OCI-LY1 (cell line): ENCODE measurements around the gene HELZ2.

Experiments
- H2AFZ ChIP-seq: fragments of 200-600 bp; sonication (generic), shearing (Covaris generic); 2 replicates; pipeline ENCODE4 v1.6.0; 2014; ENCODE audit warnings: antibody characterized with exemption, mild to moderate bottlenecking, low read length
- H3F3A ChIP-seq: fragments of 200-600 bp; sonication (generic), shearing (Covaris generic); 2 replicates; pipeline ENCODE4 v1.6.0; 2014; ENCODE audit warnings: mild to moderate bottlenecking, antibody characterized with exemption, low read length, moderate library complexity; ENCODE audit not compliant: insufficient read depth
- H3K27ac ChIP-seq: fragments of 200-600 bp; sonication (generic); 2 replicates; pipeline ENCODE4 v1.5.1; 2014; ENCODE audit warnings: low read length, mixed run types, mild to moderate bottlenecking, low read depth; ENCODE audit not compliant: poor library complexity, severe bottlenecking
- H3K27me3 ChIP-seq: fragments of 200-600 bp; sonication (generic); 2 replicates; pipeline ENCODE4 v1.6.0; 2014; ENCODE audit warnings: antibody characterized with exemption, mild to moderate bottlenecking, low read length, moderate library complexity; ENCODE audit not compliant: insufficient read depth
- H3K36me3 ChIP-seq: fragments of 200-600 bp; sonication (generic); 2 replicates; pipeline ENCODE4 v1.6.1; 2014; ENCODE audit warnings: mild to moderate bottlenecking, antibody characterized with exemption, low read length, moderate library complexity, mixed read lengths; ENCODE audit not compliant: insufficient read depth
- H3K4me1 ChIP-seq: fragments of 200-600 bp; sonication (generic); 2 replicates; pipeline ENCODE4 v1.5.1; 2014; ENCODE audit warnings: mild to moderate bottlenecking, low read length, moderate library complexity; ENCODE audit not compliant: insufficient read depth, severe bottlenecking
- H3K4me2 ChIP-seq: fragments of 200-600 bp; sonication (generic), shearing (Covaris generic); 2 replicates; pipeline ENCODE4 v1.6.1; 2014; ENCODE audit warnings: low read length
- H3K4me3 ChIP-seq: fragments of 200-600 bp; sonication (generic); 2 replicates; pipeline ENCODE4 v1.5.1; 2014; ENCODE audit warnings: low read length, low read depth, mild to moderate bottlenecking, mixed read lengths; ENCODE audit not compliant: poor library complexity, severe bottlenecking
- H3K79me2 ChIP-seq: fragments of 200-600 bp; shearing (Covaris generic); 2 replicates; pipeline ENCODE4 v1.6.1; 2016; ENCODE audit warnings: mixed run types, low read length, mixed read lengths; ENCODE audit not compliant: insufficient read depth
- H3K9ac ChIP-seq: fragments of 200-600 bp; sonication (generic), shearing (Covaris generic); 2 replicates; pipeline ENCODE4 v1.6.1; 2014; ENCODE audit warnings: mild to moderate bottlenecking, low read length, mixed read lengths
- H3K9me2 ChIP-seq: fragments of 200-600 bp; sonication (generic), shearing (Covaris generic); 2 replicates; pipeline ENCODE4 v1.6.1; 2014; ENCODE audit warnings: low read depth, mild to moderate bottlenecking, low read length, mixed read lengths
- H3K9me3 ChIP-seq: fragments of 200-600 bp; shearing (Covaris generic); 2 replicates; pipeline ENCODE4 v1.6.1; 2014; ENCODE audit warnings: low read length, mixed read lengths
- H4K20me1 ChIP-seq: fragments of 200-600 bp; sonication (generic), shearing (Covaris generic); 2 replicates; pipeline ENCODE4 v1.6.0; 2016; ENCODE audit warnings: mild to moderate bottlenecking, low read length; ENCODE audit not compliant: insufficient read depth
- CTCF ChIP-seq: fragments of 200-600 bp; sonication (generic), shearing (Covaris generic); IDR thresholded peaks from 2 replicates; pipeline ENCODE4 v1.5.1; 2017; ENCODE audit warnings: mild to moderate bottlenecking, antibody characterized with exemption, low read length, moderate library complexity, mixed read lengths
- EZH2 ChIP-seq: fragments of 200-600 bp; sonication (generic), shearing (Covaris generic); IDR thresholded peaks from 2 replicates; pipeline ENCODE4 v1.8.0; 2017; ENCODE audit warnings: borderline replicate concordance, mixed run types, mild to moderate bottlenecking, antibody characterized with exemption, low read length, moderate library complexity, mixed read lengths

Gene HELZ2

DNA sequence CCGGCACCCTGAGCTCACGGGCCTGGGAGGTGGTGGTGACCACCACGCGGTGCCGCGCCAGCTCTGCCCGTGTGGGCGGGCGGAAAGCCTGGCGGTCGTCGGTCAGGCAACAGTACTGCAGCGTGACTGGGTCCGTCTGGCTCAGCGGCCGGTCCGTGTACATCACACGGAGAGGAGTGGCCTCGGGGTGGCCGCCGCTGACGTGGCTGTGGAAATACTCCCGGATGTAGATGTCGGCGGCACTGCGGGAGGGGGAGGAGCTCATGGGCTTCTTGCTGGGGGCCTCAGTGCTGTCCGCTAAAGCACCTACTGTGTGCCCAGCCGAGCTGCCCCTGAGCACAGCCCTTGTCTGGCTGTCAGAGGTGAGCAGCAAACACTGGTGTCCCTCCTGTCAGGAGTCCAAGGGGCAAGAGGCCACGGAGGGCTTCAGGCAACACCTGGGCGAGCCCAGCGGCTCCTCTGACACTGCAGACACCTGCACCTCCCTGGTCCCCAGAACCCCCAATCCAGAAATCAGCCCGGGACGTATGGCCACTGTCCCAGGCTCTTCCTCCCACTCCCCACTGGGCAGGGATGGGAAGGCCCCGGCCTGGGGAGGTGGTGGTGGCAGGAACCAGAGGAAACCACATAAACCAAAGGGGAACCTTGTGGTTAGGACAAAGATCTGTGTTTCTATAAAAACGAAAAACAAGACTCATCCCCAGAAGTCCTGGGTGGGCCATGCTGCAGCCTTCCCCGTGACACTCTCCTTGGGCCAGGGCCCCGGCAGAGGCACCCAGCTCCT is 6.5 kb downstream of the HELZ2 start:
- H3K9ac ChIP-seq: no peak overlapping the region
- no peak overlapping the region for H3K4me3 ChIP-seq
- H3K9me2 ChIP-seq: no peaks in the 10 kb centered on the region
- H3K36me3 ChIP-seq: no peaks in the 10 kb centered on the region
- no peak overlapping the region for H2AFZ ChIP-seq
- TF ChIP-seq CTCF (no peak), EZH2 (no peak)
- no peaks in the 10 kb centered on the region for H3K4me1 ChIP-seq
- H3K4me2 ChIP-seq: no peak overlapping the region
- H4K20me1 ChIP-seq: no peaks in the 10 kb centered on the region
- no peaks in the 10 kb centered on the region for H3F3A ChIP-seq
- H3K9me3 ChIP-seq: no peaks in the 10 kb centered on the region
- H3K79me2 ChIP-seq: no peaks in the 10 kb centered on the region
- H3K27ac ChIP-seq: no peak overlapping the region
- H3K27me3 ChIP-seq: peaks cover 10% of the 10 kb centered on the region; the same call in 1 of the 2 replicates

DNA sequence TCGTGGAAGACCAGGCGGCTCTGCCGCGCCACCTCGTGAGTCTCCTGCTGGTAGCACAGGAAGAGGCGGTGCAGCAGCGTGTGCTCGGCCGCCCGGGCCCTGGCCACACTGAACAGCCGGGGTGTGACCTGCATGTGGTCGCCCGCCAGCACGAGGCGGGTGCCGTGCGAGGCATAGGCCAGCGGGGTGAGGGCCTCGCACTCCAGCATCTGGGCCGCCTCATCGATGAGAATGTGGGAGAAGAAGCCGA is 7.0 kb downstream of the HELZ2 start:
- Histone ChIP-seq H2AFZ (no peak overlapping the region), H3K36me3 (no peaks in the 10 kb centered on the region), H3K4me1 (no peaks in the 10 kb centered on the region), H3K9me2 (no peaks in the 10 kb centered on the region), H3K9me3 (no peaks in the 10 kb centered on the region), H4K20me1 (no peaks in the 10 kb centered on the region), H3K79me2 (no peaks in the 10 kb centered on the region), H3K27me3 (peaks cover 10% of the 10 kb centered on the region; the same call in 1 of the 2 replicates), H3F3A (no peaks in the 10 kb centered on the region), H3K4me3 (no peak overlapping the region), H3K9ac (no peak overlapping the region), H3K4me2 (no peak overlapping the region), H3K27ac (no peak overlapping the region)
- TF ChIP-seq CTCF (no peak), EZH2 (no peak)

GRCh38 chr20:63566395-63567135 is 7.5 kb downstream of the HELZ2 start:
- H2AFZ ChIP-seq: no peak overlapping the region
- no peak overlapping the region for H3K27ac ChIP-seq
- TF ChIP-seq CTCF: no peak
- TF ChIP-seq EZH2: no peak
- no peaks in the 10 kb centered on the region for H3K36me3 ChIP-seq
- no peaks in the 10 kb centered on the region for H3K4me1 ChIP-seq
- H3K9me2 ChIP-seq: no peaks in the 10 kb centered on the region
- no peaks in the 10 kb centered on the region for H4K20me1 ChIP-seq
- H3K9ac ChIP-seq: no peak overlapping the region
- no peaks in the 10 kb centered on the region for H3F3A ChIP-seq
- peaks cover 13% of the 10 kb centered on the region; the same call in 1 of the 2 replicates for H3K27me3 ChIP-seq
- H3K79me2 ChIP-seq: no peaks in the 10 kb centered on the region
- H3K4me3 ChIP-seq: no peak overlapping the region
- H3K4me2 ChIP-seq: no peak overlapping the region
- no peaks in the 10 kb centered on the region for H3K9me3 ChIP-seq
